ENCODE measurements around the gene MLKL. TPM values are rescaled to one million over a fixed set of nuclear protein-coding genes. Genes with fewer than 3 reads are reported as not detected.
A peak's percentile ranks its signal among the peaks of the same experiment; 100 is the strongest.

The MLKL gene
- total and polyA plus RNA-seq, 2 donors from 2014 or later = 7.3 to 19.4 TPM

DNA sequence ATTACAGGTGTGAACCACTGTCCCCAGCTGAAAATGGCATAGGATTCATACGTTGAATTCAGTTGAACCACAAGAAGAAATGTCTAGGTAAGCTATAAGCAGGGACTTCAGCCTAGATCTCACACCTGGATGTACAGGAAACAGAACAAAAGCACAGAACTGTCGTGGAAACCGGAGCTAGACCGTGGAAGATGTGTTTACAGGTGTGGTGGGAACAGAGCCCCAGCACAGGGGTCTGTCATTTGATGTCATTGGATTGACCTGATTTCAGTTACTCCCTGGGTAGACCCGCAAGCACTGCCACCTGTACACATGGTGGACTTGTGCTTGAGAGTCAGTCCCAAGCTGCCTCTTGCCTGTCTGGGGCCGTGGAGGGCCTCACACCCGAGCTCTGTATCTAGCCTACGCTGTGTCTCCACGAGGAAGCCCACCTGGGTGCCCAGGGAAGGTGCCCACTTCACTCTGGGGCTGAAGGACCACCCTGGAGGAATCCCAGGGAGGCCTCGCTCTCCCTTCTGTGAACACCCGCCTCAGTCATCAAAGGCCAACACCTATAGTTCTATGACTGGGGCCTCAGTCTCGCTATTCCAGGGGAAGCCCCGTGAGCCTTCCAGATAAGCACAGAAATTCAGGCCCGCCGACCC is 32.2 kb upstream of the MLKL start:
- TF ChIP-seq, protein P1, sequence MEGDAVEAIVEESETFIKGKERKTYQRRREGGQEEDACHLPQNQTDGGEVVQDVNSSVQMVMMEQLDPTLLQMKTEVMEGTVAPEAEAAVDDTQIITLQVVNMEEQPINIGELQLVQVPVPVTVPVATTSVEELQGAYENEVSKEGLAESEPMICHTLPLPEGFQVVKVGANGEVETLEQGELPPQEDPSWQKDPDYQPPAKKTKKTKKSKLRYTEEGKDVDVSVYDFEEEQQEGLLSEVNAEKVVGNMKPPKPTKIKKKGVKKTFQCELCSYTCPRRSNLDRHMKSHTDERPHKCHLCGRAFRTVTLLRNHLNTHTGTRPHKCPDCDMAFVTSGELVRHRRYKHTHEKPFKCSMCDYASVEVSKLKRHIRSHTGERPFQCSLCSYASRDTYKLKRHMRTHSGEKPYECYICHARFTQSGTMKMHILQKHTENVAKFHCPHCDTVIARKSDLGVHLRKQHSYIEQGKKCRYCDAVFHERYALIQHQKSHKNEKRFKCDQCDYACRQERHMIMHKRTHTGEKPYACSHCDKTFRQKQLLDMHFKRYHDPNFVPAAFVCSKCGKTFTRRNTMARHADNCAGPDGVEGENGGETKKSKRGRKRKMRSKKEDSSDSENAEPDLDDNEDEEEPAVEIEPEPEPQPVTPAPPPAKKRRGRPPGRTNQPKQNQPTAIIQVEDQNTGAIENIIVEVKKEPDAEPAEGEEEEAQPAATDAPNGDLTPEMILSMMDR (IDR thresholded peaks at IDR 0.05; ENCODE audit: borderline replicate concordance, extremely low read depth, insufficient read depth) = no peak
- no peaks in the 10 kb centered on the region for H3K36me3 ChIP-seq (ENCODE audit: control insufficient read depth in 2 of 3, insufficient read depth in 3 of 3, low read length in 3 of 3)
- no peaks in the 10 kb centered on the region for H3K9me3 ChIP-seq (ENCODE audit: control insufficient read depth in 2 of 3, insufficient read depth in 1 of 3, low read length in 3 of 3)
- H3K4me1 ChIP-seq (ENCODE audit: control insufficient read depth in 2 of 3, insufficient read depth in 2 of 3, low read depth in 1 of 3, low read length in 3 of 3) = peaks cover 0 to 2% (median 0%) of the 10 kb centered on the region in 3 donors
- FAIRE-seq = no peak
- H3K4me3 ChIP-seq (ENCODE audit: low read length in 3 of 3) = no peak overlapping the region
- DNase-seq = peak in 1 of 5 donors; percentile 41
- no peak overlapping the region for H3K9ac ChIP-seq (ENCODE audit: low read length in 3 of 3)
- intact Hi-C loops (cut with DNase I) = no loop called here
- no peak overlapping the region for H3K27ac ChIP-seq (ENCODE audit: low read depth in 2 of 2, low read length in 2 of 2)
- H3K27me3 ChIP-seq (ENCODE audit: control insufficient read depth, insufficient read depth, low read length) = no peaks in the 10 kb centered on the region

DNA sequence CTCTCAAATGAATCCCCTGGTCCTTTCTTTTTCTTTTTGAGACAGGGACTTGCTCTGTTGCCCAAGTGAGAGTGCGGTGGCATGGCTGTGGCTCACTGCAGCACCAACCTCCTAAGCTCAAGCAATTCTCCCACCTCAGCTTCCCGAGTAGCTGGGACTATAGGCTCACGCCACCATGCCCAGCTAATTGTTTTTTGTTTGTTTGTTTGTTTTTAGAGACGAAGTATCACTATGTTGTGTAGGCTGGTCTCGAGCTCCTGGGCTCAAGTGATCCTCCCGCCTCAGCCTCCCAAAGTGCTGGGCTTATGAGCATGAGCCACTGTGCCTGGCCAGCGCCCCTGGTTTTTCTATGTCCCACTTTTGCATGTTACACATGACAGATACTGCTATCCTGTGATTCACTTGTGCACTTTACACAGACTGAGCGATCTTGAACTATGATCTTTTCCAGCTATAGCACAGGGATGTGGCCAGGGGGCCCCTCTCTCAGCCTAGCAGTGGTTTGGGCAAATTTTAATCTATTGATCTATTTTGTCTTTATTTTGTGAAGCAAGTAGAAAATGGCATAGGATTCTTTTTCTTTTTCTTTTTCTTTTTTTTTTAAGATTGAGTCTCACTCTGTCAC is 31.3 kb upstream of the MLKL start:
- TF ChIP-seq, protein P1 (IDR thresholded peaks at IDR 0.05; ENCODE audit: borderline replicate concordance, extremely low read depth, insufficient read depth) = no peak
- no peaks in the 10 kb centered on the region for H3K27me3 ChIP-seq (ENCODE audit: control insufficient read depth, insufficient read depth, low read length)
- H3K9ac ChIP-seq (ENCODE audit: low read length in 3 of 3) = no peak overlapping the region
- H3K36me3 ChIP-seq (ENCODE audit: control insufficient read depth in 2 of 3, insufficient read depth in 3 of 3, low read length in 3 of 3) = no peaks in the 10 kb centered on the region
- FAIRE-seq = no peak
- H3K9me3 ChIP-seq (ENCODE audit: control insufficient read depth in 2 of 3, insufficient read depth in 1 of 3, low read length in 3 of 3) = peaks cover 0 to 5% (median under 1%) of the 10 kb centered on the region in 3 donors
- peaks cover 0 to 2% (median 0%) of the 10 kb centered on the region in 3 donors for H3K4me1 ChIP-seq (ENCODE audit: control insufficient read depth in 2 of 3, insufficient read depth in 2 of 3, low read depth in 1 of 3, low read length in 3 of 3)
- H3K4me3 ChIP-seq (ENCODE audit: low read length in 3 of 3) = no peak overlapping the region
- no peak overlapping the region for H3K27ac ChIP-seq (ENCODE audit: low read depth in 2 of 2, low read length in 2 of 2)
- DNase-seq = peak in 1 of 5 donors; percentile 36
- intact Hi-C loops (cut with DNase I) = no loop called here

DNA sequence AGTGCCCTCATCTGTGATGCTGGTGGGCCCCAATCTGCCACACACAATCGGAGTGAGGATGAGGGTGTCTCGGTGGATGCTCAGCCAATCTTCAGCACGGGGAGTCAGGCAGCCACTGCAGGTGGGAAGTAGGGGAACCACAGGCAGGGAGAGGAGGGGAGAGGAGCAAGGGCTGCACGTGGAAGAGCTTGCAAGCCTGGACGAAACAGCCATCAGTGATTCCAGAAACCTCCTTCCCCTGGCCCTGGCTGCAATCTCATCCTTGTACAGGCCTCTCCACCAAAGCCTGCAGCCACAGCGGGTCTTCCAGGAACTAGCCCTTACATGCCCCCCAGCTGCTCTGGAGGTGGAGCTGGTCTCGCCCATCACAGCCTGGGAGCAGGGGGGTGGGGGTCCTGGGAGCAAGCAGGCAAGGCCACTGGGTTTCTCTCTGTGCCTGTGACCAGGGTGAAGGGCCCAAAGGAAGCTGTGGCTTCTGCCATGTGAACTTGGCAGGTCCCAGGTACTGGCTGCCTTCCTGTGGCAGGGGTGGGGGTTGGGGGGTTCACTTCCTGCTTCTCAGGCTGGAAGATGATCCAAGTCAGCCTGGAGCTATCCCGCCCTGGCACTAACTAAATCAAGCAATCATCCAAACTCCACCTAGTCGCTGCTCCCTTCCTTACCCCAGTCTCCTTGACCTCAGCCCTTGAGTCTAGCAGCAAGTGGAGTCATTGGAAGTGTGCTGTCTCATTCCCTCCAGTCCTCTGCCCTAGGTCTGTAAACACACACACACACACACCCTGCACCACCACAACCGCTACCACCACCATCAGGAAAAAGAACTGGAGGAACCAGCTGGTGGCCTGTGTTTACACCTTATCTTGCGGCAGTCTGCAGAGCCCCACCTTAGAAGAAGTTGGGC is 29.4 kb upstream of the MLKL start:
- no peak for FAIRE-seq
- Histone ChIP-seq H3K9me3 (ENCODE audit: control insufficient read depth in 2 of 3, insufficient read depth in 1 of 3, low read length in 3 of 3) (peaks cover 0 to 9% (median 3%) of the 10 kb centered on the region in 3 donors), H3K4me1 (ENCODE audit: control insufficient read depth in 2 of 3, insufficient read depth in 2 of 3, low read depth in 1 of 3, low read length in 3 of 3) (peaks cover 0 to 2% (median 0%) of the 10 kb centered on the region in 3 donors), H3K27me3 (ENCODE audit: control insufficient read depth, insufficient read depth, low read length) (no peaks in the 10 kb centered on the region), H3K9ac (ENCODE audit: low read length in 3 of 3) (no peak overlapping the region), H3K27ac (ENCODE audit: low read depth in 2 of 2, low read length in 2 of 2) (no peak overlapping the region), H3K36me3 (ENCODE audit: control insufficient read depth in 2 of 3, insufficient read depth in 3 of 3, low read length in 3 of 3) (no peaks in the 10 kb centered on the region), H3K4me3 (ENCODE audit: low read length in 3 of 3) (no peak overlapping the region)
- intact Hi-C loops (cut with DNase I) = no loop called here
- DNase-seq = peak in 1 of 5 donors; percentile 50
- TF ChIP-seq, protein P1 (IDR thresholded peaks at IDR 0.05; ENCODE audit: borderline replicate concordance, extremely low read depth, insufficient read depth) = no peak
